Measurements from ENCODE around the gene TRABD. TPM values are rescaled to one million over a fixed set of nuclear protein-coding genes. Genes with fewer than 3 reads are reported as not detected.
"Not testable (repeated sequence)": the region's sequence is repeated elsewhere in the genome, so short reads cannot be mapped to it uniquely, and the experiment has no call there.

Gene TRABD, protein sequence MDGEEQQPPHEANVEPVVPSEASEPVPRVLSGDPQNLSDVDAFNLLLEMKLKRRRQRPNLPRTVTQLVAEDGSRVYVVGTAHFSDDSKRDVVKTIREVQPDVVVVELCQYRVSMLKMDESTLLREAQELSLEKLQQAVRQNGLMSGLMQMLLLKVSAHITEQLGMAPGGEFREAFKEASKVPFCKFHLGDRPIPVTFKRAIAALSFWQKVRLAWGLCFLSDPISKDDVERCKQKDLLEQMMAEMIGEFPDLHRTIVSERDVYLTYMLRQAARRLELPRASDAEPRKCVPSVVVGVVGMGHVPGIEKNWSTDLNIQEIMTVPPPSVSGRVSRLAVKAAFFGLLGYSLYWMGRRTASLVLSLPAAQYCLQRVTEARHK
- 21.7 and 26.1 TPM in 2 replicates for total RNA-seq (2014; rRNA removed; shearing (Covaris generic))
- 148 and 155 TPM in 2 replicates for polyA plus RNA-seq (2014; cell fraction: nucleus; rRNA removed)

GRCh38 chr22:50185375-50186087 is at the start of gene TRABD:
Gene TRABD, plus strand, starts transcription at chr22:50185913. Its CDS starts 7,148 bp downstream, at chr22:50193061.
- peak; percentile 79 for DNase-seq (ENCODE audit: extremely low read depth, low read depth)

DNA sequence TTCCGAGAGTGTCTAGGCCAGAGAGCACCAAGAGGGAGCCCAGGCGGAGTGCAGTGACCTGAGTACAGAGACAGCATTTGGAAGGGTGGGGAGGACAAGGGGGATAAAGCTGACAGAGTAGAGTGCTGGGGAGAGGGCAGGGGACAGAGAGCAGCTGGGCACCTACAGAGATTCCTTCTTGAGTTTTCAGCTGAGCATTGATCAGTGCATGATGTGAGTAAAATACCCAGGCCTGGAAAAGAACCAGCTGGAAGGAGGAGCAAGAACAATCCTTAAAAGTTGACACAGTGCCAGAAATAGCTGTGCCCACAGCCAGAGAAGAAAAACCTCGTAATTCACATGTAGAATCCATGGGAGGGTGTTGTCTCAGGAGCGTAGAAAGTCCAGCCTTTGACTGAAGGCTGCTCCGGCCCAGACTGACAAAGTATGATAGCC is 49.1 kb upstream of the TRABD start:
- DNase-seq (ENCODE audit: extremely low read depth, low read depth): no peak

GRCh38 chr22:50137277-50137676 is 48.4 kb upstream of the TRABD start:
- DNase-seq (ENCODE audit: extremely low read depth, low read depth): not testable (repeated sequence)

GRCh38 chr22:50138041-50138440 is 47.7 kb upstream of the TRABD start:
- DNase-seq (ENCODE audit: extremely low read depth, low read depth): no peak

DNA sequence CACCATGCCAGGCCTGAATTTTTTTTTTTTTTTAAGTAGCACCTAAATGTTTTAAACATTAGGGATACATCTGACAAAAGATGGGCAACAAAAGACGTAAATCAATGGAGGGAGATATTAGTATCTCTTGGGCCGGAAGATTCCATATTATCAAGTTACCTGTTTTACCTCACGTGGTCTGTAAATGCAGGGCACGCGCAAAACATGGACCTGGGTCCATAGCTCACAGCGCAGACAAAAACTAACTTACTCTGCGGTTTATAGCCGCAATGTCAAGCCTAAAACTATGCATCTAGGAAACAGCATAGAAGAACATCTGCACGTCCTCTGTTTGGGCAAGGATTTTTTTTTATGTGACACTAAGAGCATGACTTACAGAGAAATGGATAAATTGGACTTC is 46.7 kb upstream of the TRABD start:
- no peak for DNase-seq (ENCODE audit: extremely low read depth, low read depth)

DNA sequence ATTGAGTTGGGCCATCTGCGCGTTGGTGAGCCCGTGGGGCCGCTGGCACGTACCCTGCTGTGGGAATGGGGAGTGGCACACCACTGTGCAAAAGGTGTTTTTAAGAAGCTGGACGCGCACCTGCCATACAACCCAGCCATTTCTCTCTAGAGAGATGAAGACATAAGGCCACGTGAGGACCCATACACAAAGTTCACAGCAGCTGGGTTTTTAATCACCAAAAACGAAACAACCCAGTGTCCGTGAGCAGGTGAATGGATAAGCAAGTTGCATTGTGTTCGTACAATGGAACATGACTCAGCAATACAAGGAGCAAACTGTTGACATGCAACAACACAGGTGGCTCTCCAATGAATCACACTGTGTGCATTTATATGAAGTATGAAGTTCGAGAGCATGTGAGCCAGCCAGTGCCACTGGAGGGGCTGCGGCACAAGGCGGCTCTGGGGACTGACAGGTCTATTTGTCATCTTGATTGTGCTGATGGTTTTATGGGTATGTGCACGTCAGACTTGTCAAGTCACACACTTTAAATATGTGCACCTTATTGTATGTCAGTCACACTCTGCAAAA is 45.8 kb upstream of the TRABD start:
- no peak for DNase-seq (ENCODE audit: extremely low read depth, low read depth)

DNA sequence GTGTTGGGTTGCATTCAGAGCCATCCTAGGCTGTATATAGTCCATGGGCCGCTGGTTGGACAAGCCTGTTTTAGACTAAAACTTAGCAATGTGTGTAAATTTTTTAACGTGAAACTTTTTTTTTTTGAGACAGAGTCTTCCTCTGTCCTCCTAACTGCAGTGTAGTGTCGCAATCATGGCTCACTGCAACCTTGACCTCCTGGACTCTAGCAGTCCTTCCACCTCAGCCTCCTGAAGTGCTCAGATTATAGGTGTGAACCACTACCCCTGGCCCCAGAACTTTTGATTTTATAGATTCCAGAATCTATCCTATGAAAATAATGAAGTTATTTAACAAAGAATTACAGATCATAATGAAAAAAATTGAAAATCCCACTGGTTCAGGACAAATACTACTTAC is 45.1 kb upstream of the TRABD start:
- DNase-seq (ENCODE audit: extremely low read depth, low read depth): no peak

DNA sequence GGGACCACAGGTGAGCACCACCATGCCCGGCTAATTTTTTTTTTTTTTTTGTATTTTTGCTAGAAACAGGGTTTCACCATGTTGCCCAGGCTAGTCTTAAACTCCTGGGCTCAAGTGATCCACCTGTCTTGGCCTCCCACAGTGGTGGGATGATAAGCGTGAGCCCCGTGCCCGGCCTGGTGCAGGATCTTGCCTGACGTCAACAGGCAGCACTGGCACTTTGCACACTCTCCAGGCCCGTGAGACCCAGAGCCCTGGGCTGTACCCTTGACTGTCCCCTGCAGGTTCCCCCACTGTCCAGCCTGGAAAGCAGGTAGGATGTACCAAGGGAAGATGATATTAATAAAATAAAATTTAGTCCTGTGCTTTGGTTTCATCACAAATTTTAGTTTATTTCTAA is 44.3 kb upstream of the TRABD start:
- no peak for DNase-seq (ENCODE audit: extremely low read depth, low read depth)

GRCh38 chr22:50141891-50142363 is 43.8 kb upstream of the TRABD start:
- no peak for DNase-seq (ENCODE audit: extremely low read depth, low read depth)

GRCh38 chr22:50143096-50143495 is 42.6 kb upstream of the TRABD start:
- no peak for DNase-seq (ENCODE audit: extremely low read depth, low read depth)

GRCh38 chr22:50144005-50144614 is 41.6 kb upstream of the TRABD start:
- DNase-seq (ENCODE audit: extremely low read depth, low read depth): no peak

- DNase-seq (ENCODE audit: extremely low read depth, low read depth): no peak
Observed at GRCh38 chr22:50145721-50146438, 39.8 kb upstream of the TRABD start.

- peak; percentile 58 for DNase-seq (ENCODE audit: extremely low read depth, low read depth)
Observed at GRCh38 chr22:50146439-50147238, 39.1 kb upstream of the TRABD start.

DNA sequence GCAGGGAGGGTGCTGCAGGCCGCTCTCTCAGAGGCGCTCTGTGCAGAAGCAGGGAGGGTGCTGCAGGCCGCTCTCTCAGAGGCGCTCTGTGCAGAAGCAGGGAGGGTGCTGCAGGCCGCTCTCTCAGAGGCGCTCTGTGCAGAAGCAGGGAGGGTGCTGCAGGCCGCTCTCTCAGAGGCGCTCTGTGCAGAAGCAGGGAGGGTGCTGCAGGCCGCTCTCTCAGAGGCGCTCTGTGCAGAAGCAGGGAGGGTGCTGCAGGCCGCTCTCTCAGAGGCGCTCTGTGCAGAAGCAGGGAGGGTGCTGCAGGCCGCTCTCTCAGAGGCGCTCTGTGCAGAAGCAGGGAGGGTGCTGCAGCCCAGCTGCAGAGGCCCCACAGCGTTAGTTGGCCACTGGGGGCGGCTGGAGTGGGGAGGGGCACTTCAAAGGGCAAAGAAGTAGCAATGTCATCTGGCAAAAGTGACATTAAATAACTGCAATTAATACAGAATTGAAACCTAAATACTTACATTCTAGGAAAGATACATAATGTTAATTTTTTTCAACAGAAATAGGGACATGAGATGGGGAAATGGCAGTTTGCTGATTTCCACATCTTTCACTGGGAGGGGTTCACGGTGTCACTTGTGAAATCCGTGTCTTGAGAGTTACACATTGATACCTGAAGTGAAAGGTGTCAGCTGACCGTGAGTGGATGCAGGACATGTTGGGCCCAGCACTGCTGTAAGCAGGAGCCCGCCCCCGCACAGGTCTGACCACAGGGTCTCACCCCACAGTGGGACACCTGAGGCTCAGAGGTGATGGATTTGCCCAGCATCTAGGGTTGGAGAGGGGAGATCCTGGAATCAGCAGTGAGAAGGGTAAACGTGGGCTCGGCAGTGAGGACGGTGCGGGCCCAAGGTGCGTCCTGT is 38.2 kb upstream of the TRABD start:
- not testable (repeated sequence) for DNase-seq (ENCODE audit: extremely low read depth, low read depth)

GRCh38 chr22:50148166-50148500 is 37.6 kb upstream of the TRABD start:
- DNase-seq (ENCODE audit: extremely low read depth, low read depth): no peak

DNA sequence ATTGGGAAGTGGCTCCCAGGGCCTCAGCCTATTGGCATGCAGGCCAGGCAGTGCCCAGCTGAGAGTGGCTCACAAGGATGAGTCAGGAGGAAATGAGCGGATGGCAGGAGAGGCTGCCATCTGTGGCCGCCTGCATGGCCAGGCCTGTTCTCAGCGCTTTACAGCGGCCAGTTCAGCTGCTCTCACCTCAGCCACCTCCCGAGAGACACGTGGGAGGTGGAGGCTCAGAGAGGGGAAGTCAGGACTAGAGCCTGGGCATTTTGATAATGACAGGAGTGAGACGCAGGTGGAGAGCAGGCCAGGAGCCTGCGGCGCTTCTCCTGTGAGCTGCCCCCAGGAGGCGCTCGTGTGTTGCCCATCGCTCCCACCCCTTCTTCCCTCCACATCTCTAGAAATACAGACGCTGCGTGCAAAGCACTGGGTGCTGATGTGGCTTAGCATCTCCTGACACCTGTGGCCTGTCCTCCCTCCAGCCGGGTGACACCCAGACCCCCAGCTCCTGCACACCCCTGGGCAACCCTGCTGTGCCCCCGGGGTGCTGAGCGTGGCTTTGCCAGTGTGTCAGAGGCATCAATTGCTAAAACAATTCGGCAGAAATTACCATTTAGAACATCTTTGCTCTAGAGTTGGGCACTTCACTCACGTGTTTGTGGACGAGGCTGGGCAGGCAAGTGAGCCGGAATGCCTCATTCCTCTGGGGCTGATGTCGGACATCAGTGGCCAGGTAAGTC is 36.6 kb upstream of the TRABD start:
- DNase-seq (ENCODE audit: extremely low read depth, low read depth): peak; percentile 48

DNA sequence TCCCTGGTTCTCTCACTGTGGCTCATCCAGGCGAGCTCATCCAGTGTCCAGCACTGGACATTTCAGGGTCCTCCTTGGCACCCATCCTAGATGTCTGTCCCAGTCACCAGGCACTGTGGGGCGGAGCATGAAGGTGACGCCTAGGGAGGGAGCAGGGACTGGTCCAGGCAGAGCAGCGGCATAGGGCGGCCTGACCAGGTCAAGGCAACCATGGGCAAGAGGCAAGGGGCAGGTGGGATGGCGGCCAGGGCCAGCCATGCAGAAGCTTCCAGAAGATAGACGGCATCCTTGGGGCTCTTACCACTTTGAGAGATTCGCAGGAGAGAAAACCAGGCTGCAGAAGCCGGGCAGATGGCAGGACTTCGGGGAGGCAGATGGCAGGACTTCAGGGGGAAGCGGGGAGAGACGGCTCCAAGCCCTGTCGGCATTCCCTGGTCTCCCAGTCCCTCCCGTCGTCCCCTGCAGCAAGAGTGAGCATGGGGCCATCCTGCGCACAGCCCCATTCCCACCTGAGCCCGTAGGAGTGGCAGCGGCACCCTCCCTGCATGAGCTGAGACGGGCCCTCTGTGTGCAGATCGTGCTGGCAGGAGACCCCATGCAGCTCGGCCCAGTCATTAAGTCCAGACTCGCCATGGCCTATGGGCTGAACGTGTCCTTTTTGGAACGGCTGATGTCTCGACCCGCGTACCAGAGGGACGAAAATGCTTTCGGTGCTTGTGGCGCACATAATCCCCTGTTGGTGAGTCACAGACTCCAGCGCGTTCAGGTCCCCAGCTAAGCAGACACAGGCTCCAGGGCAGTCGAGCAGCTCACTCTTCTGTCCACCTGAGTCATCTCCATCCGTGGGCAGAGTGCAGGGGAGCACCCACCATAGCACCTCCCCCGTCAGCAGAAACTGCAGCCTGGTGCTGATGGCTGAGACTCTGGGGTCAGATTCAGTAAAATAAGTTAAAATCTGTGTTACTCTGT is 35.3 kb upstream of the TRABD start:
- no peak for DNase-seq (ENCODE audit: extremely low read depth, low read depth)

Measured in NCI-H460 (cell line).